ENCODE results near the gene POLR3C.

DNA sequence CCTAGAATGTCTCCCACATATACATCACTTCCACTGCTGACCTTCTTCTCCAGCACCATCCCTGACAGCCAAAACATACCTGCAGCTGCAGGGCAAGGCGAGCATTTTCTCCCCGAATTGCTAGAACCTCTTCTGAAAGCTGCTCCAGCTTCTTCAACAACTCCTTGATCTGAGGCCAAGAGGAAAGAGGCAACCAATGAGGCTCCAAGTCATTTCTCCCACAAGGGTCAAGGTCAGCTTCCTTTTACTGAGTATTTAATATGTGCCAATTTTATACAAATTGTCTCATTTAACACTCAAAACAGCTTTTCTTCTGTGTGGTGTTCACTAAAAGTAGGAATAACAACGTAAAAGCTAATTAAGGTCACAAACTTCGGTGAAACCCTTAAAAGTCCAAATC lies 44.2 kb downstream of the POLR3C start:
- TF ChIP-seq, protein P1, sequence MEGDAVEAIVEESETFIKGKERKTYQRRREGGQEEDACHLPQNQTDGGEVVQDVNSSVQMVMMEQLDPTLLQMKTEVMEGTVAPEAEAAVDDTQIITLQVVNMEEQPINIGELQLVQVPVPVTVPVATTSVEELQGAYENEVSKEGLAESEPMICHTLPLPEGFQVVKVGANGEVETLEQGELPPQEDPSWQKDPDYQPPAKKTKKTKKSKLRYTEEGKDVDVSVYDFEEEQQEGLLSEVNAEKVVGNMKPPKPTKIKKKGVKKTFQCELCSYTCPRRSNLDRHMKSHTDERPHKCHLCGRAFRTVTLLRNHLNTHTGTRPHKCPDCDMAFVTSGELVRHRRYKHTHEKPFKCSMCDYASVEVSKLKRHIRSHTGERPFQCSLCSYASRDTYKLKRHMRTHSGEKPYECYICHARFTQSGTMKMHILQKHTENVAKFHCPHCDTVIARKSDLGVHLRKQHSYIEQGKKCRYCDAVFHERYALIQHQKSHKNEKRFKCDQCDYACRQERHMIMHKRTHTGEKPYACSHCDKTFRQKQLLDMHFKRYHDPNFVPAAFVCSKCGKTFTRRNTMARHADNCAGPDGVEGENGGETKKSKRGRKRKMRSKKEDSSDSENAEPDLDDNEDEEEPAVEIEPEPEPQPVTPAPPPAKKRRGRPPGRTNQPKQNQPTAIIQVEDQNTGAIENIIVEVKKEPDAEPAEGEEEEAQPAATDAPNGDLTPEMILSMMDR (IDR thresholded peaks at IDR 0.05; ENCODE audit: borderline replicate concordance, extremely low read depth, low read length, poor library complexity, severe bottlenecking), result no peak
- no peak for TF ChIP-seq EZH2 (IDR thresholded peaks at IDR 0.05; ENCODE audit: borderline replicate concordance, low read depth, low read length, severe bottlenecking)

Data from DND-41 (cell line).